DOHH2 (cell line): ENCODE results near the gene PHF23.

Experiments
- CTCF ChIP-seq: fragments of 200-600 bp; sonication (generic); IDR thresholded peaks from one replicate; pipeline ENCODE4 v1.5.1; 2014; ENCODE audit warnings: antibody characterized with exemption, mild to moderate bottlenecking, low read depth, low read length; ENCODE audit not compliant: poor library complexity, severe bottlenecking
- EZH2phosphoT487 ChIP-seq: fragments of 200-600 bp; sonication (generic); IDR thresholded peaks from 2 replicates; pipeline ENCODE4 v1.6.1; 2017; ENCODE audit warnings: borderline replicate concordance, mild to moderate bottlenecking, antibody characterized with exemption, low read length, moderate library complexity, mixed read lengths

- TF ChIP-seq EZH2phosphoT487 = no peak
- no peak for TF ChIP-seq CTCF
These were observed 21.6 kb upstream of the PHF23 start for GRCh38 chr17:7260651-7261378.
